Measurements from ENCODE around the gene C16orf54.
"Not testable (repeated sequence)": the region's sequence is repeated elsewhere in the genome, so short reads cannot be mapped to it uniquely, and the experiment has no call there.

The C16orf54 gene

GRCh38 chr16:29743475-29743826 lies 2.3 kb downstream of the C16orf54 start (continued):
- TF ChIP-seq TSHZ1 (tag by site-specific recombination; IDR thresholded peaks at IDR 0.05; ENCODE audit: borderline replicate concordance) (no peak), ZNF2 (tag by site-specific recombination; IDR thresholded peaks at IDR 0.05) (no peak), CTCF (tag by site-specific recombination; IDR thresholded peaks at IDR 0.05) (no peak), ZEB2 (tag by site-specific recombination; IDR thresholded peaks at IDR 0.05) (no peak), ZNF626 (tag by site-specific recombination; IDR thresholded peaks at IDR 0.05) (no peak)

- TF ChIP-seq SP7 (tag by site-specific recombination; IDR thresholded peaks at IDR 0.05) (no peak), ZNF660 (tag by site-specific recombination; IDR thresholded peaks at IDR 0.05) (no peak), ZNF169 (tag by site-specific recombination; IDR thresholded peaks at IDR 0.05) (no peak), BCL11B (tag by site-specific recombination; IDR thresholded peaks at IDR 0.05; ENCODE audit: low read depth) (no peak), HOXD13 (CRISPR knock-in tag; IDR thresholded peaks at IDR 0.05; ENCODE audit: borderline replicate concordance) (no peak), OVOL3 (tag by site-specific recombination; IDR thresholded peaks at IDR 0.05) (no peak), ZNF121 (tag by site-specific recombination; IDR thresholded peaks at IDR 0.05) (peak; percentile 64), ZNF366 (tag by site-specific recombination; conservative IDR thresholded peaks at IDR 0.05) (no peak)
- Histone ChIP-seq H3K4me1 (ENCODE audit: control insufficient read depth, insufficient read depth, low read length) (no peaks in the 10 kb centered on the region), H3K36me3 (ENCODE audit: control insufficient read depth in 2 of 2, insufficient read depth in 1 of 2, low read length in 2 of 2) (no peaks in the 10 kb centered on the region), H3K4me3 (ENCODE audit: low read depth, low read length) (no peak overlapping the region), H3K9me3 (ENCODE audit: control insufficient read depth, insufficient read depth, low read depth, low read length) (no peaks in the 10 kb centered on the region), H3K27ac (ENCODE audit: extremely low read depth, low read depth, low read length) (no peak overlapping the region)
- POLR2A ChIA-PET = interaction anchor here (0.7 kb wide), 1 partner anchor 63 kb away, joined by 3 read pairs; no protein-coding TSS in a partner anchor
- CTCF ChIA-PET = interaction anchor here (1.6 kb wide), 1 partner anchor 13 kb away, joined by 8 read pairs; no protein-coding TSS in a partner anchor
These were observed 3.0 kb downstream of the C16orf54 start for GRCh38 chr16:29742683-29743275.

- not testable (repeated sequence) for H3K27ac ChIP-seq (ENCODE audit: extremely low read depth, low read depth, low read length)
- CTCF ChIA-PET = interaction anchor here (1.4 kb wide), 1 partner anchor 10 kb away, joined by 5 read pairs; no protein-coding TSS in a partner anchor
These were observed 5.2 kb downstream of the C16orf54 start for GRCh38 chr16:29740630-29741015.

GRCh38 chr16:29739927-29740629 lies 5.7 kb downstream of the C16orf54 start:
- H3K27ac ChIP-seq (ENCODE audit: extremely low read depth, low read depth, low read length); H3K36me3 ChIP-seq (ENCODE audit: control insufficient read depth in 2 of 2, insufficient read depth in 1 of 2, low read length in 2 of 2); H3K4me3 ChIP-seq (ENCODE audit: low read depth, low read length); H3K9me3 ChIP-seq (ENCODE audit: control insufficient read depth, insufficient read depth, low read depth, low read length); H3K4me1 ChIP-seq (ENCODE audit: control insufficient read depth, insufficient read depth, low read length); POLR2A ChIA-PET: not testable (repeated sequence)
- TF ChIP-seq ZNF366 (tag by site-specific recombination; conservative IDR thresholded peaks at IDR 0.05) = peak; percentile 97
- peak; percentile 96 for TF ChIP-seq ZBTB17 (tag by site-specific recombination; IDR thresholded peaks at IDR 0.05)
- CTCF ChIA-PET = interaction anchor here (0.7 to 1.4 kb wide), 2 partner anchors 11 to 49 kb away, joined by 3 to 10 read pairs; no protein-coding TSS in a partner anchor

More at GRCh38 chr16:29740630-29741015, 5.2 kb downstream of the C16orf54 start:
- H3K9me3 ChIP-seq (ENCODE audit: control insufficient read depth, insufficient read depth, low read depth, low read length); POLR2A ChIA-PET; H3K4me1 ChIP-seq (ENCODE audit: control insufficient read depth, insufficient read depth, low read length); H3K4me3 ChIP-seq (ENCODE audit: low read depth, low read length); H3K36me3 ChIP-seq (ENCODE audit: control insufficient read depth in 2 of 2, insufficient read depth in 1 of 2, low read length in 2 of 2): not testable (repeated sequence)
- TF ChIP-seq ZNF530 (tag by site-specific recombination; IDR thresholded peaks at IDR 0.05; ENCODE audit: low read depth) = peak; percentile 43; the same call in 1 of the 2 replicates

Data from HEK293 (cell line).